OCI-LY7 (cell line): Measurements from ENCODE around the gene RIT2. TPM values are rescaled to one million over a fixed set of nuclear protein-coding genes. Genes with fewer than 3 reads are reported as not detected.

Experiments
- BruUV-seq: library from RNA; stranded (reverse); fragments of 400-500 nt; replicated peaks from 2 replicates; lab custom pipeline; 2021; lab: Mats Ljungman, UMichigan
- CTCF ChIA-PET: fragments of 300-600 bp; sonication (Branson Sonifier 250); formaldehyde crosslinking; loops from one replicate; lab custom pipeline; 2022; ENCODE audit warnings: antibody characterized with exemption; ENCODE audit not compliant: unreplicated experiment; lab: Charles Lee
- POLR2A ChIA-PET: fragments of 300-600 bp; sonication (Branson Sonifier 250); formaldehyde crosslinking; loops from one replicate; lab custom pipeline; 2022; ENCODE audit warnings: antibody characterized with exemption; lab: Charles Lee
- DNase-seq: peaks from one replicate; pipeline ENCODE4 v3.0.0-alpha.2; 2015; ENCODE audit warnings: low spot score
- H2AFZ ChIP-seq: fragments of 200-600 bp; sonication (generic), shearing (Covaris generic); 2 replicates; pipeline ENCODE4 v1.6.1; 2014; ENCODE audit warnings: mild to moderate bottlenecking, antibody characterized with exemption, low read length, moderate library complexity
- H3K27ac ChIP-seq: fragments of 200-600 bp; sonication (generic); 2 replicates; pipeline ENCODE4 v1.5.1; 2014; ENCODE audit warnings: mixed run types, low read depth, mild to moderate bottlenecking, moderate library complexity, low read length, inconsistent platforms; ENCODE audit not compliant: poor library complexity, severe bottlenecking
- H3K36me3 ChIP-seq: fragments of 200-600 bp; sonication (generic); 2 replicates; pipeline ENCODE4 v1.6.1; 2014; ENCODE audit warnings: mild to moderate bottlenecking, antibody characterized with exemption, low read length, moderate library complexity, mixed read lengths; ENCODE audit not compliant: insufficient read depth
- H3K4me1 ChIP-seq: fragments of 200-600 bp; sonication (generic); 2 replicates; pipeline ENCODE4 v1.5.1; 2014; ENCODE audit warnings: mild to moderate bottlenecking, low read length; ENCODE audit not compliant: insufficient read depth, poor library complexity, severe bottlenecking
- H3K4me2 ChIP-seq: fragments of 200-600 bp; sonication (generic); 2 replicates; pipeline ENCODE4 v1.6.1; 2014; ENCODE audit warnings: mild to moderate bottlenecking, low read length
- H3K4me3 ChIP-seq: fragments of 200-600 bp; sonication (generic); 2 replicates; pipeline ENCODE4 v1.5.1; 2014; ENCODE audit warnings: mild to moderate bottlenecking, low read depth, low read length; ENCODE audit not compliant: poor library complexity, severe bottlenecking
- H3K79me2 ChIP-seq: fragments of 200-600 bp; sonication (generic); 2 replicates; pipeline ENCODE4 v1.6.1; 2016; ENCODE audit warnings: low read depth, mild to moderate bottlenecking, low read length, moderate library complexity, mixed read lengths; ENCODE audit not compliant: insufficient read depth
- H3K9me2 ChIP-seq: fragments of 200-600 bp; sonication (generic); 2 replicates; pipeline ENCODE4 v1.6.1; 2016; ENCODE audit warnings: mild to moderate bottlenecking, low read length, mixed read lengths; ENCODE audit not compliant: insufficient read depth
- H3K9me3 ChIP-seq: fragments of 200-600 bp; sonication (generic); 2 replicates; pipeline ENCODE4 v1.6.1; 2014; ENCODE audit warnings: mild to moderate bottlenecking, mixed run types, low read length, mixed read lengths
- H4K20me1 ChIP-seq: fragments of 200-600 bp; sonication (generic); 2 replicates; pipeline ENCODE4 v1.6.1; 2014; ENCODE audit warnings: mild to moderate bottlenecking, antibody characterized with exemption, low read length, moderate library complexity, mixed read lengths; ENCODE audit not compliant: insufficient read depth
- EZH2phosphoT487 ChIP-seq: fragments of 200-600 bp; sonication (generic); IDR thresholded peaks from 2 replicates; pipeline ENCODE4 v1.6.1; 2018; ENCODE audit warnings: low read depth, borderline replicate concordance, mild to moderate bottlenecking, mixed run types, antibody characterized with exemption, low read length, moderate library complexity, mixed read lengths
- intact Hi-C: fragments of 100-400 bp; cut with micrococcal nuclease; formaldehyde crosslinking; loops from one replicate; pipeline ENCODE4 v1.10.0; 2022; ENCODE audit not compliant: unreplicated experiment
- total RNA-seq, 2 experiments: library from RNA; depleted of rRNA in 1 of 2; stranded (reverse); fragments of >200 nt in 1 of 2; shearing (Covaris generic) in 1 of 2; gene quantifications; 2 replicates each; pipeline ENCODE4 v1.2.3, GENCODE V29; 2014 to 2022
- TF ChIP-seq, protein P1 (sequence below): fragments of 200-600 bp; sonication (generic); conservative IDR thresholded peaks from 2 replicates; pipeline ENCODE4 v1.5.1; 2014; ENCODE audit warnings: mild to moderate bottlenecking, antibody characterized with exemption, low read length, moderate library complexity, mixed read lengths

The RIT2 gene
- total RNA-seq, 2 experiments from 2014 or later: not detected

DNA sequence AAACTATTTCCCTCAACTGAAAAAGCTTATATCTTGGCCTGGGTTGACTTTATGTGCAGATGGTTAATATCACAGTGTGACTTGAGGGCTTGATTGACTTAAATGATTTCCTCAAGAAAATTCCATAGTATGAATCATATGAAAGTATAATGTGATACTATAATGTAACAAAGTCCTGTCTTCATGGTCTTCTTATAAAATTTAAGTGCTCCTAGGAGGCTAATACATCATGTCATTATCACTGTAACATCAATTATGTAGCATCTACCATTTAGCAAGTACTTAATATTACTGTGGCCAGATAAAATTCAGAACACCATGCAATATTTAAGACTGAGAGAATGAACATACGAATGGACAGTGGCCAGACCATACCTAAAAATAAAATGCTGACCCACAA is 276.1 kb downstream of the RIT2 start:
- Histone ChIP-seq H3K4me2 (no peak overlapping the region), H3K79me2 (no peaks in the 10 kb centered on the region), H3K27ac (no peak overlapping the region), H3K9me3 (no peaks in the 10 kb centered on the region), H3K4me3 (no peak overlapping the region), H3K4me1 (no peaks in the 10 kb centered on the region), H3K9me2 (no peaks in the 10 kb centered on the region), H3K36me3 (no peaks in the 10 kb centered on the region), H2AFZ (no peak overlapping the region), H4K20me1 (no peaks in the 10 kb centered on the region)
- intact Hi-C loops: no loop called here
- no peak for DNase-seq
- no TSS peak for BruUV-seq
- TF ChIP-seq, protein P1, sequence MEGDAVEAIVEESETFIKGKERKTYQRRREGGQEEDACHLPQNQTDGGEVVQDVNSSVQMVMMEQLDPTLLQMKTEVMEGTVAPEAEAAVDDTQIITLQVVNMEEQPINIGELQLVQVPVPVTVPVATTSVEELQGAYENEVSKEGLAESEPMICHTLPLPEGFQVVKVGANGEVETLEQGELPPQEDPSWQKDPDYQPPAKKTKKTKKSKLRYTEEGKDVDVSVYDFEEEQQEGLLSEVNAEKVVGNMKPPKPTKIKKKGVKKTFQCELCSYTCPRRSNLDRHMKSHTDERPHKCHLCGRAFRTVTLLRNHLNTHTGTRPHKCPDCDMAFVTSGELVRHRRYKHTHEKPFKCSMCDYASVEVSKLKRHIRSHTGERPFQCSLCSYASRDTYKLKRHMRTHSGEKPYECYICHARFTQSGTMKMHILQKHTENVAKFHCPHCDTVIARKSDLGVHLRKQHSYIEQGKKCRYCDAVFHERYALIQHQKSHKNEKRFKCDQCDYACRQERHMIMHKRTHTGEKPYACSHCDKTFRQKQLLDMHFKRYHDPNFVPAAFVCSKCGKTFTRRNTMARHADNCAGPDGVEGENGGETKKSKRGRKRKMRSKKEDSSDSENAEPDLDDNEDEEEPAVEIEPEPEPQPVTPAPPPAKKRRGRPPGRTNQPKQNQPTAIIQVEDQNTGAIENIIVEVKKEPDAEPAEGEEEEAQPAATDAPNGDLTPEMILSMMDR: no peak
- TF ChIP-seq EZH2phosphoT487: no peak
- ChIA-PET POLR2A (no interaction called here), CTCF (no interaction called here)

DNA sequence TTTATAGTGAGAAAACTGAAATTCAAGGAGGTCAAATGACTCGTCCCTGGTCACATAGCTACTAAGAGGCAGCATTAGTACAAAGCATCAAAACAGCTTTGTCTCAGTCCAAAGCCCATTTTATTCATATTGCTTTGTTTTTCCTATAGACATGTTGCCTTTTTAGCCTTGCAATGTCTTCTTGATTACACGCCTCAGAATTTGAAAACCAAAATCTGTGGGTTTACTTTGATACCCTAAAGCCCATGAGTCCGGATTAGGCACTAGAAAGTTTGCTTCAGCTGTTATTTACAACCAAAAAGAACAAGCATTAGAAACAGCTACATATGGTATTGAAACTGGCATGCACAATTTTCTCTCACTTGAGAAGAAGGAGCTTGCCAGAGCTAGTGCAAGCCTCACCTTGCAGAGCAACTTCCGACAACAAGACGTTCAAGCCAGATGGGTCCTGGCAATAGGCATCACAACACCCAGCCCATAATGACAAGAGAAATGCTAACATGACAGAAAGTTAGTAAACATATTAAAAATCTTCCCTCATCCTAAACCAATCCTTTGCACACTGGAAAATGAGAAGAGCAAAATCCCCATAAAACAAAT is 276.8 kb downstream of the RIT2 start:
- intact Hi-C loops: no loop called here
- Histone ChIP-seq H3K4me2 (no peak overlapping the region), H3K4me1 (no peaks in the 10 kb centered on the region), H3K79me2 (no peaks in the 10 kb centered on the region), H3K4me3 (no peak overlapping the region), H3K9me3 (no peaks in the 10 kb centered on the region), H3K9me2 (no peaks in the 10 kb centered on the region), H4K20me1 (no peaks in the 10 kb centered on the region), H3K36me3 (no peaks in the 10 kb centered on the region), H2AFZ (no peak overlapping the region), H3K27ac (no peak overlapping the region)
- BruUV-seq: no TSS peak
- DNase-seq: no peak
- ChIA-PET POLR2A (no interaction called here), CTCF (no interaction called here)
- TF ChIP-seq, protein P1: no peak
- TF ChIP-seq EZH2phosphoT487: no peak

DNA sequence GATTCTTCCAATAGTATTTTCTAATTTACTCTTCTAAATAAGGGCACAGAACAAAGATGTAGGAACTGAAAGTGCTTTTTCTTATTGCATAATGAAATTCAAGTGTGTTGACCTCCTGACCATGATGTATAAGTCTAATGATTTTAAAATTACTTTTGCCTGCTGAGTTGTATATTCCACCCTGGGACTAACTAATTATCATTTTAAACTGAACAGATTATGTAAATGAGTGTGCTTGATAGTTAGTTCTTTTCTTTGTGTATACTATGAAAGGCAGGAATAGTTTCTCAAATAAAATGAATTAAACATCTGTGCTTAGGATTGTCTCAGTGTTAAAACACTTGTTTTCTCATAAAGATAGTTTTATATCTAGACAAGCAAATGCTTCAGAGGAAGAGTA is 284.5 kb downstream of the RIT2 start:
- no peak for DNase-seq
- H3K4me3 ChIP-seq: no peak overlapping the region
- H3K4me2 ChIP-seq: no peak overlapping the region
- H3K9me2 ChIP-seq: no peaks in the 10 kb centered on the region
- TF ChIP-seq, protein P1: no peak
- TF ChIP-seq EZH2phosphoT487: no peak
- no peaks in the 10 kb centered on the region for H3K79me2 ChIP-seq
- H2AFZ ChIP-seq: no peak overlapping the region
- POLR2A ChIA-PET: no interaction called here
- H3K9me3 ChIP-seq: no peaks in the 10 kb centered on the region
- BruUV-seq: no TSS peak
- CTCF ChIA-PET: no interaction called here
- no peaks in the 10 kb centered on the region for H4K20me1 ChIP-seq
- no peaks in the 10 kb centered on the region for H3K4me1 ChIP-seq
- no peaks in the 10 kb centered on the region for H3K36me3 ChIP-seq
- intact Hi-C loops: no loop called here
- no peak overlapping the region for H3K27ac ChIP-seq
